Endothelial cell of hepatic sinusoid (primary cell): ENCODE data around the gene NTN1.

Experiments used
- in situ Hi-C: cut with HindIII; loops from 2 replicates; pipeline ENCODE4 v1.10.0; 2017; ENCODE audit warnings: low sequenced_read_pairs

NTN1 gene

DNA sequence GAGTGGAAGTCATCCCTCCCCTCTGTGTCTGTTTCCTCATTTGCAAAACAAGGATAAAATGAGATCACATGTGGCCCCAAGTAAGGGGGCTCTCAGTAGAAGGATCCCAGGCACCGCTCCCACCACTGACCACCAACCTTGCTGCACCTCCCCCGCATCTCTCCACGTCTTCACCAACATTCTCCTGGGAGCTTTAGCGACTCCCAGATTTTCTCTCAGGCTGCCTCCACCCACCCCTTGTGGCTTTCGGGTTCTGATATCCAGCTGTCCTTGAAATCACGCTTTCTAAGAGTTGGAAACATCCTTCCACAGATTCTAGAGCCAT, 16.4 kb upstream of the NTN1 start:
- in situ Hi-C loops: no loop called here

- in situ Hi-C loops: no loop called here
Measured at GRCh38 chr17:9006175-9006767, 15.0 kb upstream of the NTN1 start.

DNA sequence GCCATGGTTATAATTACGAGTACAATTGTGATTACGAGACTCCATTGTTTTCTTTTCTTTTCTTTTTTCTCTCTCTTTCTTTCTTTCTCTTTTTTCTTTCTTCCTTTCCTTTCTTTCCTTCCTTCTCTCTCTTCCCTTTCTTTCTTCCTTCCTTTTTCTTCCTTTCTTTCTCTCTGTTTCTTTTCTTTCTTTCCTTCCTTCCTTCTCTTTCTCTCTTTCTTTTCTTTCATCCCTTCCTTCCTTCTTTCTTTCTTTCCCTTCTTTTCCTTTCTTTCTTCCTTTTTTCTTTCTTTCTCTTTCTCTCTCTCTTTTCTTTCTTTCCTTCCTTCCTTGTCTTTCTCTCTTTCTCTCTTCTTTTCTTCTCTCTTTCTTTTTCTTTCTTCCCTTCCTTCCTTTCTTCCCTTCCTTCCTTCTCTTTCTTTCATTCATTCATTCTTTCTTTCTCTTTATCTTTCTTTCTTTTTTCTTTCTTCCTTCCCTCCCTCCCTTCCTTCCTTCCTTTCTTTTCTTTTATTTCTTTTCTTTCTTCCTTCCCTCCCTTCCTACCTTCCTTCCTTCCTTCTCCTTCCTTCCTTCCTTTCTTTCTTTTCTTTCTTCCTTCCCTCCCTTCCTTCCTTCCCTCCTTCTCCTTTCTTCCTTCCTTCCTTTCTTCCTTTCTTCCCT, 14.1 kb upstream of the NTN1 start:
- in situ Hi-C loops: no loop called here

DNA sequence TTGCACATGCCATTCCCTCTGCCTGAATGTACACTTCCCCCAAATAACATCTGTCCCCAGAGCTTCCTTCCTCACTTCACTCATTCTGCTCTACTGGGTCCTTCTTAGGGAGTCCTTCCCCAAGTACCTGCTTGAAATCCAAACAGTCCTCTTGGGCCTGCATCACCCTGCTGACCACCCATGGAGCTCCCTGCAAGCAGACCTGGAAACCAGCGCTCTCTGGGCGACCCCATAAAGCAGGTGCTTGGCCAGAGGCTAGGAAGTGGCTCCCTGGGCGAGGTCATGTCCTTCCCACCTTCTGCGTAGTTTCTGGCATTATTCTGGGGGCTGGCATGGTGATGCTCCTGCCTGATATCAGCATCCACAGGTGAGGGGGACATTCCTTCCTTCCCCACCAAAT, 12.2 kb upstream of the NTN1 start:
- in situ Hi-C loops: no loop called here

DNA sequence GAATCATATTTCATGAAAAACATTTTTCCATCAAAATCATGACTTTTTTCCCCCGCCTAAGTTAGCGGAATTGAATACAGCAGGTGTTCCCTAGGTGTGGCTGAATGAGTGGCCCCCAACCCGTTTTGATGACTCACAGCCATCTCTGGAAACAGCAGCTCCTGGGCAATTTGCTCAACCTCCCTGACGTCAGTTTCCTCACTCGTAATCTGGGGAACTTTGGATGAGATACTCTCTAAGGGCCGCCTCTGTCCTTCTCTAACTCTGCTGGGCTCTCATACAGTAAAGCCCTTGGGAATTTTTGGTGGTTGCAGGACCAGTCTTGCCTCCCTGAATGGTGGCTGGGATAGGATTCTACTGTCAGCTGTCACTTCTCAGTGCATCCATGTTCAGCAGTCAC, 11.6 kb upstream of the NTN1 start:
- in situ Hi-C loops: loop anchor here (10.0 kb wide), 1 partner anchor 55 kb away; no protein-coding TSS in a partner anchor

DNA sequence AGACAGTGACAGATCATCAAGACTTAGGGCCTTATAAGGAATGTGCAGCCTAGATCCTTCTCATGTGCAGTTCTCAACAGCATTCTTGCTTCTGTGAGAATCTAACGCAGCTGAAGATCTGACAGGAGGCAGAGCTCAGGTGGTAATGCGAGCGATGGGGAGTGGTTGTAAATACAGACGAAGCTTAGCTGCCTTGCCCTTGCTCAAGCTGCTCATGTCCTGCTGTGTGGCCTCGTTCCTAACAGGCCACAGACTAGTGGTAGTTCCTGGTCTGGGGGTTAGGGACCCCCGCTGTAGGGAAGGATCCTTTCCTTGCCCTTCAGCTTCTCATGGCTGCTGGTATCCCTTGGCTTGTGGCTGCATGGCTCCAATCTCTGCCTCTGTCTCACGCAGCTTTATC, 10.3 kb upstream of the NTN1 start:
- in situ Hi-C loops: loop anchor here (10.0 kb wide), 1 partner anchor 56 kb away; no protein-coding TSS in a partner anchor

DNA sequence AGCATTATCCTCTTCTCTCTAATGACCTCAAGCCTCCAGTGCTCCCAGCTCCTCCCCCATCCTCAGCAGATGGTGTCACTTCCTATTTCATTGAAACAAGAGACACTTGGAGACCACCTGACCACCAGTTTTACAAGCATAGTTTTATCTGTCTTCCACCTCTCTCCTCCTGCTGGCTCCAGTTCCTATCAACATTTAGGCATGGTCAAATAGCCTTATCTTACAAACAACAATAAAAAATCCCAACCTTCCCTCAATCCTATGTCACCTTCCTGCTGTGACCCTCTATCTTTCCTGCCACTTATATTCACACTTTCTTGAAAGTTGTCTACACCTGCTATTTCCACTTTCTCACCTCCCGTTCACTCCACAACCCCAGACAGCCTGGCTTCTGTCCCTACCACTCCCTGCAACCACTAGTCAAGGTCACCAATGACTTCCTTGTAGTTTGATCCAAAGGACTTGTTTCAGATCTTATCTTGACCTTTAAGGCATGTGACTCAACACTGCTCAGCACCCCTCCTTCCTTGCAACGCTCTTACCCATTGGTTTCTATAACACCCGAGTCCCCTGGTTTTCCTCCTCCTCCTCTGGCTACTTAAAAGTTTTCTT, 4.3 kb upstream of the NTN1 start:
- in situ Hi-C loops: loop anchor here (10.0 kb wide), 1 partner anchor 62 kb away; no protein-coding TSS in a partner anchor

- in situ Hi-C loops: loop anchor here (10.0 kb wide), 1 partner anchor 64 kb away; no protein-coding TSS in a partner anchor
Measured at GRCh38 chr17:9018726-9019125, 2.6 kb upstream of the NTN1 start.

DNA sequence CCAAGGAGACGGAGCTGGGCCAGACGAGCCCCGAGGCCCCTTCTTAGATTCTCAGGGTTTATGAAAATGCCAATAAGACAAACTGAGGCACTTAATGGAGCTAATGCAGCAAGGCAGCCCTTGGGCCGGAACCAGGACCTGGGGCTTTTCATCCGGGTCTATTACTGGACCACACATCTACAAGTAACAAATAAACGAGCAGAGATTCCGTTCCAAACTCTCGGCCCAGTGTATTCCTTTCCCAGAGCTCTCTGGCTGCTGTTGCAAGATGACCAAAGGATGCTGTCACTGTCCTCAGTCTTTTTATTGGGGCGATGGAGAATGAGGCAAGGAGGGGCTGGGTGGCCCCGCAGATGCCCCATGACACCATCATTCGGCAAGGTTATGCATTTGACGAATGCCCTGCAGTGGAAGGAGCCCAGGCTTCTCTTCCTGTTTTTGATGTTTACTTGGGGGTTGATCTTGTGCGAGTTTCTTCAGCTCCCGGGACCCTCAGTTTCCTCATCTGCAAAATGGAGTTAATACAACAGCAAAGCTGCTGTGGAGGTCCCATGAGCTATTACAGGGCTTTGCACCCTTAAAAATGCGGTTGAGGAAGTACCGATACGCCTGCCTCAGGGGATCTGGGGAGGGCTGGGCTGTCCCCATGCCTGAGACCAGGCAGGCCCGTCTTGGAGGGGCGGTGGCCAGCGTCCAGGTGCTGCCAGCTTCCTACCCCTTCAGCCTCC, 1.1 kb upstream of the NTN1 start:
- in situ Hi-C loops: no loop called here

DNA sequence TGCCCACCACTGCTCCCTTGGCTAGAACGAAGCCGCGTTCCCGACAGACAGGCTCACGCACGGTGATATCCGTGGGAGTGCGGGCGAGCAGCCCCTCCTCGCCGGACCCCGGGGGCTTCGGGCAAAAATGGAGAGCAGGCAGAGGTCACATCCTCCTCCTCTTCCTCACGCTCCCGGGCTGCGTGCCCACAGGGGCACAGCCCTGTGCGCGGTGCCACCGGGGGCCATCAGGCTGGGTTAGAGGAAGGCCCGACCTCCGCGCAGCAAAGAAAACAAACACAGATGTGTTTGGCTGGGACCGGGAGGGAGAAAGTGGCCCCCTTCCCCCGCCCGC, 519 bp upstream of the NTN1 start:
- in situ Hi-C loops: no loop called here

GRCh38 chr17:9021992-9022572, 772 bp downstream of the NTN1 start:
- in situ Hi-C loops: no loop called here

DNA sequence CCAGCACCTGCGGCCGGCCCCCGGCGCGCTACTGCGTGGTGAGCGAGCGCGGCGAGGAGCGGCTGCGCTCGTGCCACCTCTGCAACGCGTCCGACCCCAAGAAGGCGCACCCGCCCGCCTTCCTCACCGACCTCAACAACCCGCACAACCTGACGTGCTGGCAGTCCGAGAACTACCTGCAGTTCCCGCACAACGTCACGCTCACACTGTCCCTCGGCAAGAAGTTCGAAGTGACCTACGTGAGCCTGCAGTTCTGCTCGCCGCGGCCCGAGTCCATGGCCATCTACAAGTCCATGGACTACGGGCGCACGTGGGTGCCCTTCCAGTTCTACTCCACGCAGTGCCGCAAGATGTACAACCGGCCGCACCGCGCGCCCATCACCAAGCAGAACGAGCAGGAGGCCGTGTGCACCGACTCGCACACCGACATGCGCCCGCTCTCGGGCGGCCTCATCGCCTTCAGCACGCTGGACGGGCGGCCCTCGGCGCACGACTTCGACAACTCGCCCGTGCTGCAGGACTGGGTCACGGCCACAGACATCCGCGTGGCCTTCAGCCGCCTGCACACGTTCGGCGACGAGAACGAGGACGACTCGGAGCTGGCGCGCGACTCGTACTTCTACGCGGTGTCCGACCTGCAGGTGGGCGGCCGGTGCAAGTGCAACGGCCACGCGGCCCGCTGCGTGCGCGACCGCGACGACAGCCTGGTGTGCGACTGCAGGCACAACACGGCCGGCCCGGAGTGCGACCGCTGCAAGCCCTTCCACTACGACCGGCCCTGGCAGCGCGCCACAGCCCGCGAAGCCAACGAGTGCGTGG, 1.5 kb downstream of the NTN1 start:
- in situ Hi-C loops: no loop called here

DNA sequence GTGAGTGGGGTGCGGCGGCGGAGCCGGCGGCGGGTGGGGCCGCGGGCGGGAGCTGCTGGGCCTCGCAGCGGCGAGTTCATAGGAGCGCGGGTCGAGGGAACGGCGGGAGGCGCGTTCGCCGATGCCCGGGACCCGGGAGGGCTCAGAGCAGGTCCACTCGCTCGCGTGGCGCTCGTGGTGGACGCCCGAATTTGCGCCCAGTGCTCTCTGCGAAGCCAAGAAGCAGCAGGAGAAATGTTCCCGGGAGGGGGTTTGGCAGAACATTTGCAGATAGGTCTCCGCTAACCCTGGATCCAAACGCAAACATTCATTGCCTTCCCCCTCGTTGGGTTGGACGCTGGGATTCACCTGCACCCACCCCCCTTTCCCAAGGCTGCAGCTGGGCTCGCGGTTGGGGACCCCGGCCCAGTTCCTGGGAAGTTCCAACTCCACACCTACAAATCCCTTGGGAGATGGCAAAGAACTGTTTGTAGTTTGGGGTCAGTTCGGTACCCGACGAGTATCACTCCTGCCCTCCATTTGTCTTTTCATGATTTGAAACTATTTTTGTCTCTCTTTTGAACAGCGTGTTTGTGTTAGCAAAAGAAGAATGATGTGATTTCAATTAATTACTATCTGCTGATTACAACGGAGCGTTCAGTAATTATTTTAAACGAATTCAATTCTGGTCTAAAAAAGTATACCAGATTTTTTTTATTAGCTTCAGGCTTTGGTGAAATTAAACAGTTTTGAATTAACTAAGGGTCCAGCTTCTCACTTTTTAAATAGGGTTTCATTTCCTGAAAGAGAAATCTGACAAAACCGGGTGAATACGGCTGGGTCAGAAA, 2.3 kb downstream of the NTN1 start:
- in situ Hi-C loops: no loop called here

- in situ Hi-C loops: no loop called here
Measured at GRCh38 chr17:9024497-9024896, 3.2 kb downstream of the NTN1 start.

- in situ Hi-C loops: no loop called here
Measured at GRCh38 chr17:9026741-9027140, 5.4 kb downstream of the NTN1 start.

- in situ Hi-C loops: no loop called here
Measured at GRCh38 chr17:9028202-9028987, 7.1 kb downstream of the NTN1 start.

DNA sequence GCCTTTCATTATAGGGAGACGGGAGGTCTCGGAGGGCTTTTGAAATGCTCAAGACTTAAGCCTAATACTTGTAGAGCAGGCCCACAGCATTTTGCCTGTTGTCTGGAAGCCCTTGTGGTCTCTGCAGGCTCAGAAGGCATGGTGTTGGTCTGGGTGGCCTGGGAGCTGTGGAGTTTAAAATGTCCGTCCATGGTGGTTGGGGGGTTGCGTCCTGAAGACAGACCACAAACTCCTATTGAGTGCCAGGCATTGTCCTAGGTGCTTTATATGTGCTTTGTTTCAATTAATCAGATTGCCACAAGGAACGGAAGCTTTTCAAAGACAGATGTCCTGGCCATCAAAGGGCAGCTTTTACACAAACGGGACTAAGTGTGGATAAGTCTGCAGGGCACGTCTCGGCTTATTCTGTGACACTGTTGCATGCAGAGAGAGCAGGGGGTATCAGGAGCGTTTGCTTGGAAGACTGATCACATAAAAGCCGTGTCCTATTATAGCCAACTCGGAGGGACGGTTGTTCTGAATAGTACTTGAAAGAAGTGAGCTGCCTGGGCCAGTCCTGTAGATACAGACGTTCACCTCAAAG, 7.8 kb downstream of the NTN1 start:
- in situ Hi-C loops: no loop called here

GRCh38 chr17:9032151-9032550, 10.8 kb downstream of the NTN1 start:
- in situ Hi-C loops: no loop called here

GRCh38 chr17:9032583-9032982, 11.3 kb downstream of the NTN1 start:
- in situ Hi-C loops: no loop called here
